Measurements from ENCODE around the gene CXCR1. TPM values are rescaled to one million over a fixed set of nuclear protein-coding genes. Genes with fewer than 3 reads are reported as not detected.
"Not testable (repeated sequence)": the region's sequence is repeated elsewhere in the genome, so short reads cannot be mapped to it uniquely, and the experiment has no call there.

The CXCR1 gene
- total RNA-seq, 1 donor from 2014 or later: 2.9 TPM

DNA sequence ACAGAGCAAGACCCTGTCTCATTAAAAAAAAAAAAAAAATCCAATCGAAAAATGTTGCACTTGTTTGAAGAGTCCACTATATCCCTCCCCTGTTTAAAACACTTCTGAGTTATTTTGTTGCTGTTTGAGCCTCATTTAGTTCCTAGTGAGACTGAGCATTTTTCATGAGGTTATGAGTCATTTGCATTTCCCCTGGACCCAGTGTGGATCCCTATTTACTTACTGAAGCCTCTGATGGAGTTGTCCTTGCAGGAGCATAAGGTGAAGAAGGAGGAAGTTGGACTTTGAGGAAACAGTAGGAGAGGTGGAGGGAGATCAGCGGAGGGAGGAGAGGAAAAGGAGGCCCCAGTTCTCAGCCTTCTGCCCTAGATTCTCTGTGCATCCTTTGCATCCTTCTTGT lies 5.1 kb downstream of the CXCR1 start:
- DNase-seq (ENCODE audit: low spot score): no peak

GRCh38 chr2:218155953-218156479 lies 10.7 kb downstream of the CXCR1 start:
- DNase-seq (ENCODE audit: low spot score): no peak

GRCh38 chr2:218152777-218153176 lies 14.0 kb downstream of the CXCR1 start:
- DNase-seq (ENCODE audit: low spot score): no peak

DNA sequence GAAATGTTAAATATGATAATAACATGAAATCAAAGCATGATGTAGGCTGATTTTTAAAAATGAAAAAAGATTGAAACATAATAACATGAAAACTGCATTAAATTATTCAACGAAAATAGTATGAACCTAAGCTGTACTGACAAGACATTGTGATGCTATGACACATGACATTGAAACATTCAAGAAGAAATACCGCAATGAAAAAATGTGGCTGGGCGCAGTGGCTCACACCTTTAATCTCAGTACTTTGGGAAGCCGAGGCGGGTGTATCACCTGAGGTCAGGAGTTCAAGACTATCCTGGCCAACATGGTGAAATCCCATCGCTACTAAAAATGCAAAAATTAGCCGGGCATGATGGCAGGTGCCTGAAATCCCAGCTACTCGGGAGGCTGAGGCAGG lies 14.6 kb downstream of the CXCR1 start:
- no peak for DNase-seq (ENCODE audit: low spot score)

GRCh38 chr2:218149848-218150440 lies 16.8 kb downstream of the CXCR1 start:
- DNase-seq (ENCODE audit: low spot score): no peak

- DNase-seq (ENCODE audit: low spot score): peak; percentile 45
Observed at GRCh38 chr2:218149098-218149497, 17.7 kb downstream of the CXCR1 start.

DNA sequence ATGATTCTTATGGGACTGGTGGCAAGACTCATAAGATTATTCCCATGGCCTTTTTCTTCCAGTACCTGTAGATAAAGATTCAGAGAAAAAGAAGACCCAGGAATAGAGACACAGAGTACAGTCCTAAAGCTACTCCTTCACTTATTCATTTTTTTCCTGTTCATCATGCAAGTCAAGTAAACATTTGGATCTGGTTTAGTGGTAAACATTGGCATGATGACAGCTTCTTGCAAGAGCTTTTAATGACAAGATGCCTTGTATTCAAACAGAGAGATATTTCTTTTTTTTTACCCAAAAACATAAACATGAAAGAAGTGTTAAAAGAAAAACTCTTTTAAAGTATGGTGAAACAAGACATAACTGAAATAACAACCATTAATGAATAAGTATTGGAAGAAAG lies 20.7 kb downstream of the CXCR1 start:
- no peak for DNase-seq (ENCODE audit: low spot score)

DNA sequence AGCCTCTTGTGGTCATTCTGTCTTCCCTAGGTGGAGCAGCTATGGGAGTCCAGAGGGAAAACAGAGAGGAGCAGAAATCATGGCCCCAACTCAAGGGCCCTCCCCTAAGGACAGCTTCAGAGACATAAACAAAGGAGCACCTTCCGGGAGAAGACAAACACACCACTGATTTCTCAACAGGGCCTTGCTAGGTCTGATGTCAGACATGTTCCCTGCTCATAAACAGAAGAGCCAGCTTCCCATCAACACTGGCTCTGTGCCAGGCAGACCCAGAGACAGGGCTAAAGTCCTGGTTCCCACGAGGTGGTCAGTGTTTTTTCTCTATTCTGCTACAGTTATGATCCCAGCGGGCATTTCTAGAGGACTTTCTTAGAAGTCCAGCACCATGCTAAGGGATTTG lies 21.6 kb downstream of the CXCR1 start:
- DNase-seq (ENCODE audit: low spot score): no peak

- DNase-seq (ENCODE audit: low spot score): no peak
Observed at GRCh38 chr2:218138047-218138446, 28.7 kb downstream of the CXCR1 start.

- DNase-seq (ENCODE audit: low spot score): no peak
Observed at GRCh38 chr2:218137514-218137913, 29.2 kb downstream of the CXCR1 start.

DNA sequence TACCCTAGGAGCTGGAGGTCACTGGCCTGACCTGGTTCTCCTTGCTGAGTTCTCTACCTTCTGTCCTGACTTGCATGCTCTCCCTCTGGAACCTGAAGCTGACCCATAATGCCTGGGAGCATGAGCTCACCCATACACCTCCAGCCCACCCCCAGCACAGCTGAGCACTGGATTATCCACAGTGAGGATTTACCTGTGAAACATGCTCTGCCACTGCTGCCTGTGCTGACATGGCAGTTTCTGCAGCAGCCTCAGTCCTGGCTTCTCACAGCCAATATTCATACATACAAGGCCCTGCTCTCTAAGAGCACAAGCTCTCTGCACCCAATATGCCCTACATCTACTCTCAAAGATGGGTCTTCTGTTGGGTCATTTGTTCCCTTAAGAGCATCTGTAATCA lies 35.9 kb downstream of the CXCR1 start:
- DNase-seq (ENCODE audit: low spot score): no peak

DNA sequence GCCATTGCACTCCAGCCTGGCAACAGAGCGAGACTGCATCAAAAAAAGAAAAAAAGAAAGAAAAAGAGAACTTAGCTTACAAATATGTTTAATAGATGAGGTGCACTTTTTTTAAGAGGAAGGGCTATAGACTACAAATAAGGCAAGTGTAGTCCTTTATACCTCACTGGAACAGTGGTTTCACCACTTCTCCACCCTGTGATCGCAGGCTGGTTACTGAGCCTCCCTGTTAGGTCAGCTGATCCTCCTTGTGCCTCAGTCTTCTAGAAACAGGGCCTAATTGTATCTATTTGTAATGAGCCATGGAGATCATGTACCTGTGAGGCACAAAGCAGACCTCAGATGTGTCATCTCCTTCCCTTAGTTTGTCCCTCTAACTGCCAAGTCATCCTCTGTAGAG lies 36.4 kb downstream of the CXCR1 start:
- DNase-seq (ENCODE audit: low spot score): no peak

DNA sequence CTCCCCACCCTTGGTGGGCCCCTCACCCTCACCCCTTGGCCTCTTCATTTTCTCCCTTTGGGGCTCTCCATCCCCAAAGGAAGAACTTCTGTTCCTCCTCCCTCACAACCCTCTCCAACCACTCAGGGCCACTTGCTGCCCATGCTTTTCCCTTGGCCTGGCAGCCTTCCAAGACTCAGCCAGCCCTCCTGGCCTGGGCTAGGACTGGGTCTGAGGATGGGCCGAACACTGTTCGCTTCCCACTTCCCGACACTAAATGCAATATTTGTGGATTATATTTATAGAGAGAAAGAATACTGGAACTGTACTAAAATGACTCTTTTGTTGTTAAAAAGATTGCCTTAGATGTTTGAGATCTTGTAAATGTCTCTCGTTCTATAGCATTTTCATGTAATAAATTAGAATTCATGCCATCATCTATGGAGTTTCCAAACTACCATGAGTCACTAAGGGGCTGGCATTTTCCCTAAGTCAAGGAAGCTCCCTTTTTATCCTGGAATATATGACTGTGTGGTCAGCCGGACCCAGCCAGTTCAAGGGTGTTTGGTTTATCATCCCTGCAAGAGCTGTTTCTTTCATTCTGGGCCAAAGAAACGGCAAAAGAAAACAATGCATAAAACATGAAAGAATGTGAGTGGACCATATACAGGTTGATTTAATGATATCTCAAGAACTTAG lies 37.2 kb downstream of the CXCR1 start:
- DNase-seq (ENCODE audit: low spot score): peak; percentile 87

- no peak for DNase-seq (ENCODE audit: low spot score)
Observed at GRCh38 chr2:218128781-218129457, 37.8 kb downstream of the CXCR1 start.

GRCh38 chr2:218127929-218128455 lies 38.8 kb downstream of the CXCR1 start:
- DNase-seq (ENCODE audit: low spot score): no peak

DNA sequence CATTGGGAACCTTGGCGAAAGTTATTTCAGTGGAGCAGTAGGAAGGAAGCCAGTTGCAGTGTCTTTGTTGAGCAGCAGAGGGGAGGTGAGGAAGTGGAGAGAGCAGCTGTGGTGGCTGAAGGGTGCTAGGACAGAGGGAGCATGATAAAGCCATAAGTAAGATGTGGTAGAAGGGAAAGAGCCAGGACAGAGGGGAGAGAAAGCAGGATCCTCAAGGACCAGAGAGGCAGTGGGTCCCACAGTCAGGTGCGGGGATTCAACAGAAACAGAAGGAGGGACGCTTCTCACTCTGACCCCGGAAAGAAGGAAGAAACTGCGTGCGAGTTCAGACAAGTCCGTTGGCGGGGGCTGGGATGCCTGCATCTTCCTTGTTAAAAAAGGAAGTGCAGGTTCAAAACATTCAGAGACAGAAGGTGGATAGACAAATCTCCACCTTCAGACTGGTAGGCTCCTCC lies 41.1 kb downstream of the CXCR1 start, which contains the start of gene CXCR2:
Gene CXCR2, plus strand, starts transcription at position 403 of the 455 bp plus-strand sequence. CDS start 8,774 bp downstream, outside the sequence.
- DNase-seq (ENCODE audit: low spot score): peak; percentile 52

GRCh38 chr2:218125095-218125494 lies 41.7 kb downstream of the CXCR1 start:
- peak; percentile 30 for DNase-seq (ENCODE audit: low spot score)

GRCh38 chr2:218123986-218124385 lies 42.8 kb downstream of the CXCR1 start:
- DNase-seq (ENCODE audit: low spot score): no peak

DNA sequence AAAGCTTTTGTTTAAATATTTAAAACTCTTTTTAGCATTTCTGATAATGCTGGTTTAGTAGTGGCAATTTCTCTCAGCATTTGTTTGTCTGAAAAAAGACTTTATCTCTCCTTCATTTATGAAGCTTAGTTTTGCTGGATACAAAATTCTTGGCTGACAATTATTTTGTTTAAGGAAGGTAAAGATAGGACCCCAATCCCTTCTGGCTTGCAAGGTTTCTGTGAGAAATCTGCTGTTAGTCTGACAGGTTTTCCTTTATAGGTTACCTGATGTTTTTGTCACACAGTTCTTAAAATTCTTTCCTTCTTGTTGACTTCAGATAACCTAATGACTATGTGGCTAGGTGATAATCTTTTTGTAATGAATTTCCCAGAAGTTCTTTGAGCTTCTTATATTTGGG lies 44.5 kb downstream of the CXCR1 start:
- DNase-seq (ENCODE audit: low spot score): not testable (repeated sequence)

DNA sequence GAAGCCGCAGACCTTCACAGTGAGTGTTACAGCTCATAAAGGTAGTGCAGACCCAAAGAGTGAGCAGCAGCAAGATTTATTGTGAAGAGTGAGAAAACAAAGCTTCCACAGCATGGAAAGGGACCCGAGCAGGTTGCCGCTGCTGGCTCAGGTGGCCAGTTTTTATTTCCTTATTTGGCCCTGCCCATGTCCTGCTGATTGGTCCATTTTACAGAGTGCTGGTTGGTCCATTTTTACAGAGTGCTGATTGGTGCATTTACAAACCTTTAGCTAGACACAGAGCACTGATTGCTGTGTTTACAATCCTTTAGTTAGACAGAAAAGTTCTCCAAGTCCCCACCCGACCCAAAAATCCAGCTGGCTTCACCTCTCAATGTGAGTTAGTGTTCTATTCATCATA lies 45.0 kb downstream of the CXCR1 start:
- not testable (repeated sequence) for DNase-seq (ENCODE audit: low spot score)

Measured in umbilical cord (tissue), 2 donors.